ENCODE data around the gene KPNA6. TPM values are rescaled to one million over a fixed set of nuclear protein-coding genes. Genes with fewer than 3 reads are reported as not detected.

KPNA6 gene
- total and polyA plus RNA-seq, 9 of the 15 experiments (the other 6 are each of a cell fraction or from before 2014, with no cell fraction given), result 20.1 to 54.6 (median 32.2) TPM

GRCh38 chr1:32220746-32221580 lies 113.1 kb downstream of the KPNA6 start:
- Histone ChIP-seq H3K4me3 (peak overlapping the region; percentile 80), H3K27me3 (ENCODE audit: control insufficient read depth in 2 of 2, insufficient read depth in 2 of 2, low read length in 2 of 2) (no peaks in the 10 kb centered on the region), H3K4me2 (ENCODE audit: insufficient read depth, low read length) (peak overlapping the region; percentile 98), H3K9me3 (replicated peaks; ENCODE audit: control insufficient read depth, insufficient read depth, low read depth, low read length) (no peaks in the 10 kb centered on the region), H3K27ac (ENCODE audit: extremely low read depth, low read depth, low read length) (peak overlapping the region; percentile 90), H2AFZ (ENCODE audit: low read depth, low read length) (peak overlapping the region; percentile 90), H3K9ac (ENCODE audit: insufficient read depth in 1 of 2, low read depth in 2 of 2, low read length in 2 of 2) (peak overlapping the region; percentile 94 to 96), H4K20me1 (replicated peaks; ENCODE audit: control insufficient read depth, insufficient read depth, low read length) (no peaks in the 10 kb centered on the region), H3K79me2 (ENCODE audit: control insufficient read depth, insufficient read depth, low read length) (peaks cover 47% of the 10 kb centered on the region), H3K36me3 (ENCODE audit: control insufficient read depth, insufficient read depth, low read length) (peaks cover 52% of the 10 kb centered on the region), H3K9me1 (ENCODE audit: control insufficient read depth, insufficient read depth, low read length) (no peaks in the 10 kb centered on the region), H3K4me1 (replicated peaks in 1 of 2; ENCODE audit: control insufficient read depth in 2 of 2, insufficient read depth in 2 of 2, low read length in 2 of 2) (peaks cover 22% of the 10 kb centered on the region in 2 experiments; a peak in 4 of 5 replicates)
- WGBS (ENCODE audit: insufficient coverage, low coverage, missing lambda C conversion rate), result 61% methylated on average over 4 of the region's 4 CpGs
- in situ Hi-C loops (cut with MboI), result no loop called here
- no TSS peak for BruUV-seq (replicated peaks)
- DNase-seq (ENCODE audit: extremely low read depth in 1 of 4, low spot score in 3 of 4), result no peak
- intact Hi-C loops (cut with micrococcal nuclease), result no loop called here
- FAIRE-seq, result no peak
- ChIA-PET CTCF (ENCODE audit: low intra/inter-chr PET ratio) (interaction anchor here (0.7 kb wide), 1 partner anchor 89 kb away, joined by 3 read pairs; no protein-coding TSS in a partner anchor), POLR2A (interaction anchor here (0.6 to 1.9 kb wide), 9 partner anchors 9 to 151 kb away, joined by 3 to 14 read pairs (median 3); partner anchors contain the start of genes CCDC28B, DCDC2B and MARCKSL1)
- peak; percentile 29 for ATAC-seq
- TF ChIP-seq ZNF76 (CRISPR knock-in tag; IDR thresholded peaks at IDR 0.05; ENCODE audit: borderline replicate concordance) (0 out of 2 replicates have a peak, but pooled peaks have one; percentile 19), FOXK1 (CRISPR knock-in tag; IDR thresholded peaks at IDR 0.05; ENCODE audit: borderline replicate concordance) (no peak), ZC3H4 (CRISPR knock-in tag; IDR thresholded peaks at IDR 0.05; ENCODE audit: borderline replicate concordance) (peak; percentile 69; the same call in 1 of the 2 replicates), NR2C2 (CRISPR knock-in tag; IDR thresholded peaks at IDR 0.05) (0 out of 2 replicates have a peak, but pooled peaks have one; percentile 8), NR2C2 (tag; IDR thresholded peaks at IDR 0.05) (no peak), CEBPG (CRISPR knock-in tag; IDR thresholded peaks at IDR 0.05) (no peak), CEBPG (tag; conservative IDR thresholded peaks at IDR 0.05 in 1 of 2, IDR thresholded peaks at IDR 0.05 in 1 of 2) (0 out of 4 replicates have a peak, but pooled peaks of 1 of the 2 experiments have one; percentile 8), ZFP30 (CRISPR knock-in tag; IDR thresholded peaks at IDR 0.05; ENCODE audit: borderline replicate concordance) (no peak), ARNT (IDR thresholded peaks at IDR 0.05) (no peak), ILF3 (IDR thresholded peaks at IDR 0.05; ENCODE audit: borderline replicate concordance) (no peak), CHAMP1 (IDR thresholded peaks at IDR 0.05) (no peak), HMG20A (CRISPR knock-in tag; conservative IDR thresholded peaks at IDR 0.05) (no peak), BRD9 (IDR thresholded peaks at IDR 0.05; ENCODE audit: low read depth, partially characterized antibody) (peak; percentile 28), NFRKB (IDR thresholded peaks at IDR 0.05; ENCODE audit: low read depth) (0 out of 2 replicates have a peak, but pooled peaks have one; percentile 28), ZNF263 (CRISPR knock-in tag; IDR thresholded peaks at IDR 0.05; ENCODE audit: borderline replicate concordance) (peak; percentile 91), NFXL1 (CRISPR knock-in tag; IDR thresholded peaks at IDR 0.05) (no peak), CREM (IDR thresholded peaks at IDR 0.05; ENCODE audit: low read depth) (no peak), GTF2E2 (tag; IDR thresholded peaks at IDR 0.05) (peak; percentile 65; the same call in 1 of the 2 replicates)
- TF ChIP-seq, protein P1, sequence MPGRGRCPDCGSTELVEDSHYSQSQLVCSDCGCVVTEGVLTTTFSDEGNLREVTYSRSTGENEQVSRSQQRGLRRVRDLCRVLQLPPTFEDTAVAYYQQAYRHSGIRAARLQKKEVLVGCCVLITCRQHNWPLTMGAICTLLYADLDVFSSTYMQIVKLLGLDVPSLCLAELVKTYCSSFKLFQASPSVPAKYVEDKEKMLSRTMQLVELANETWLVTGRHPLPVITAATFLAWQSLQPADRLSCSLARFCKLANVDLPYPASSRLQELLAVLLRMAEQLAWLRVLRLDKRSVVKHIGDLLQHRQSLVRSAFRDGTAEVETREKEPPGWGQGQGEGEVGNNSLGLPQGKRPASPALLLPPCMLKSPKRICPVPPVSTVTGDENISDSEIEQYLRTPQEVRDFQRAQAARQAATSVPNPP (IDR thresholded peaks at IDR 0.05; ENCODE audit: borderline replicate concordance, insufficient read depth, insufficient read length), result no peak
